ENCODE results near the gene GNG7.

GNG7 gene

DNA sequence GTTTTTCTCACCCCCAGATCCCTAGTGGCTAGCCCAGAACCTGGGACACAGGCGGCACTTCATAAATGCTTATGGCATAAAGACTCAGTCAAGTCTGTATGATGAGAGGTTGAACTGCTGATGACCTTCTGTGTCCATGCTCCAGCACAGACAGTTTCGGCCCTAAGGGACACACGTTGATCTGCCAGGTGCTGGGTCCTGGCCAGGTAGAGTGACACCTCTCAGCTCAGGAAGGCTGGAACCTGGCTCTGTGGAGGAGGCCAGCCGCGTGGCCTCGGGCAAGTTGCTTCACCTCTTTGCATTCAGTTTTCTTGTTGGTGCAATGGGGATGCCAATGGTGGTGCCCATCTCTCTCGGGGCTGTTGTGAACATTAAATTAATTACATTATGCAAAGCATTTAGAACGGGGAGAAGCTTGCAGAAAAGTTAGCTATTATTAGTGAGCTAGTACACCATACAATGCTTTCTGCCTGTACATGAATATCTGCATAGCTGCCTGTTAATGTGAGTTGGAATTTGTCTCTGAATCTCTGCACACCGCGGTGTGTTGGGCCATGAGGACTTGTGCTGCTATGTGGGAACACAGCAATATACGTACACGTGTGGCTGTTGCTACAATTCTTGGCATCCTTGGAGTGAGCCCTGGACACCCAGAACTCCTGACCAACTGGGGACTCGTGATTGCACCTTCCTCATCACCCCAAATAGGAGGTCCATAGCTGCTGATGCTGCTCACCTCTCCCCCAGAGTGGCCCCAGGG, 218.1 kb downstream of the GNG7 start:
- TF ChIP-seq ESRRG (CRISPR knock-in tag; IDR thresholded peaks at IDR 0.05) (no peak), PPARA (CRISPR knock-in tag; IDR thresholded peaks at IDR 0.05; ENCODE audit: borderline replicate concordance) (no peak), ZNF8 (CRISPR knock-in tag; IDR thresholded peaks at IDR 0.05) (no peak), TCF4 (CRISPR knock-in tag; IDR thresholded peaks at IDR 0.05; ENCODE audit: borderline replicate concordance) (no peak), TOX (CRISPR knock-in tag; IDR thresholded peaks at IDR 0.05; ENCODE audit: borderline replicate concordance) (no peak), CSDC2 (CRISPR knock-in tag; IDR thresholded peaks at IDR 0.05) (no peak), ZFP3 (CRISPR knock-in tag; IDR thresholded peaks at IDR 0.05) (no peak), ZNF565 (CRISPR knock-in tag; conservative IDR thresholded peaks at IDR 0.05; ENCODE audit: low read depth) (no peak), SNAI2 (CRISPR knock-in tag; IDR thresholded peaks at IDR 0.05) (no peak), RARB (CRISPR knock-in tag; IDR thresholded peaks at IDR 0.05) (no peak), GLIS3 (CRISPR knock-in tag; IDR thresholded peaks at IDR 0.05) (no peak), ZNF70 (CRISPR knock-in tag; IDR thresholded peaks at IDR 0.05) (no peak), ZC3H10 (CRISPR knock-in tag; IDR thresholded peaks at IDR 0.05) (no peak)
- TF ChIP-seq, protein P1, sequence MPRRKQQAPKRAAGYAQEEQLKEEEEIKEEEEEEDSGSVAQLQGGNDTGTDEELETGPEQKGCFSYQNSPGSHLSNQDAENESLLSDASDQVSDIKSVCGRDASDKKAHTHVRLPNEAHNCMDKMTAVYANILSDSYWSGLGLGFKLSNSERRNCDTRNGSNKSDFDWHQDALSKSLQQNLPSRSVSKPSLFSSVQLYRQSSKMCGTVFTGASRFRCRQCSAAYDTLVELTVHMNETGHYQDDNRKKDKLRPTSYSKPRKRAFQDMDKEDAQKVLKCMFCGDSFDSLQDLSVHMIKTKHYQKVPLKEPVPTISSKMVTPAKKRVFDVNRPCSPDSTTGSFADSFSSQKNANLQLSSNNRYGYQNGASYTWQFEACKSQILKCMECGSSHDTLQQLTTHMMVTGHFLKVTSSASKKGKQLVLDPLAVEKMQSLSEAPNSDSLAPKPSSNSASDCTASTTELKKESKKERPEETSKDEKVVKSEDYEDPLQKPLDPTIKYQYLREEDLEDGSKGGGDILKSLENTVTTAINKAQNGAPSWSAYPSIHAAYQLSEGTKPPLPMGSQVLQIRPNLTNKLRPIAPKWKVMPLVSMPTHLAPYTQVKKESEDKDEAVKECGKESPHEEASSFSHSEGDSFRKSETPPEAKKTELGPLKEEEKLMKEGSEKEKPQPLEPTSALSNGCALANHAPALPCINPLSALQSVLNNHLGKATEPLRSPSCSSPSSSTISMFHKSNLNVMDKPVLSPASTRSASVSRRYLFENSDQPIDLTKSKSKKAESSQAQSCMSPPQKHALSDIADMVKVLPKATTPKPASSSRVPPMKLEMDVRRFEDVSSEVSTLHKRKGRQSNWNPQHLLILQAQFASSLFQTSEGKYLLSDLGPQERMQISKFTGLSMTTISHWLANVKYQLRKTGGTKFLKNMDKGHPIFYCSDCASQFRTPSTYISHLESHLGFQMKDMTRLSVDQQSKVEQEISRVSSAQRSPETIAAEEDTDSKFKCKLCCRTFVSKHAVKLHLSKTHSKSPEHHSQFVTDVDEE (CRISPR knock-in tag; IDR thresholded peaks at IDR 0.05), result no peak
- TF ChIP-seq, protein P2, sequence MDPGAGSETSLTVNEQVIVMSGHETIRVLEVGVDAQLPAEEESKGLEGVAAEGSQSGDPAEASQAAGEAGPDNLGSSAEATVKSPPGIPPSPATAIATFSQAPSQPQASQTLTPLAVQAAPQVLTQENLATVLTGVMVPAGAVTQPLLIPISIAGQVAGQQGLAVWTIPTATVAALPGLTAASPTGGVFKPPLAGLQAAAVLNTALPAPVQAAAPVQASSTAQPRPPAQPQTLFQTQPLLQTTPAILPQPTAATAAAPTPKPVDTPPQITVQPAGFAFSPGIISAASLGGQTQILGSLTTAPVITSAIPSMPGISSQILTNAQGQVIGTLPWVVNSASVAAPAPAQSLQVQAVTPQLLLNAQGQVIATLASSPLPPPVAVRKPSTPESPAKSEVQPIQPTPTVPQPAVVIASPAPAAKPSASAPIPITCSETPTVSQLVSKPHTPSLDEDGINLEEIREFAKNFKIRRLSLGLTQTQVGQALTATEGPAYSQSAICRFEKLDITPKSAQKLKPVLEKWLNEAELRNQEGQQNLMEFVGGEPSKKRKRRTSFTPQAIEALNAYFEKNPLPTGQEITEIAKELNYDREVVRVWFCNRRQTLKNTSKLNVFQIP (CRISPR knock-in tag; IDR thresholded peaks at IDR 0.05; ENCODE audit: borderline replicate concordance, low read depth), result no peak
- TF ChIP-seq, protein P3, sequence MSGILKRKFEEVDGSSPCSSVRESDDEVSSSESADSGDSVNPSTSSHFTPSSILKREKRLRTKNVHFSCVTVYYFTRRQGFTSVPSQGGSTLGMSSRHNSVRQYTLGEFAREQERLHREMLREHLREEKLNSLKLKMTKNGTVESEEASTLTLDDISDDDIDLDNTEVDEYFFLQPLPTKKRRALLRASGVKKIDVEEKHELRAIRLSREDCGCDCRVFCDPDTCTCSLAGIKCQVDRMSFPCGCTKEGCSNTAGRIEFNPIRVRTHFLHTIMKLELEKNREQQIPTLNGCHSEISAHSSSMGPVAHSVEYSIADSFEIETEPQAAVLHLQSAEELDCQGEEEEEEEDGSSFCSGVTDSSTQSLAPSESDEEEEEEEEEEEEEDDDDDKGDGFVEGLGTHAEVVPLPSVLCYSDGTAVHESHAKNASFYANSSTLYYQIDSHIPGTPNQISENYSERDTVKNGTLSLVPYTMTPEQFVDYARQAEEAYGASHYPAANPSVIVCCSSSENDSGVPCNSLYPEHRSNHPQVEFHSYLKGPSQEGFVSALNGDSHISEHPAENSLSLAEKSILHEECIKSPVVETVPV (CRISPR knock-in tag; IDR thresholded peaks at IDR 0.05), result no peak
- TF ChIP-seq, protein P4, sequence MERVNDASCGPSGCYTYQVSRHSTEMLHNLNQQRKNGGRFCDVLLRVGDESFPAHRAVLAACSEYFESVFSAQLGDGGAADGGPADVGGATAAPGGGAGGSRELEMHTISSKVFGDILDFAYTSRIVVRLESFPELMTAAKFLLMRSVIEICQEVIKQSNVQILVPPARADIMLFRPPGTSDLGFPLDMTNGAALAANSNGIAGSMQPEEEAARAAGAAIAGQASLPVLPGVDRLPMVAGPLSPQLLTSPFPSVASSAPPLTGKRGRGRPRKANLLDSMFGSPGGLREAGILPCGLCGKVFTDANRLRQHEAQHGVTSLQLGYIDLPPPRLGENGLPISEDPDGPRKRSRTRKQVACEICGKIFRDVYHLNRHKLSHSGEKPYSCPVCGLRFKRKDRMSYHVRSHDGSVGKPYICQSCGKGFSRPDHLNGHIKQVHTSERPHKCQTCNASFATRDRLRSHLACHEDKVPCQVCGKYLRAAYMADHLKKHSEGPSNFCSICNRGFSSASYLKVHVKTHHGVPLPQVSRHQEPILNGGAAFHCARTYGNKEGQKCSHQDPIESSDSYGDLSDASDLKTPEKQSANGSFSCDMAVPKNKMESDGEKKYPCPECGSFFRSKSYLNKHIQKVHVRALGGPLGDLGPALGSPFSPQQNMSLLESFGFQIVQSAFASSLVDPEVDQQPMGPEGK (CRISPR knock-in tag; IDR thresholded peaks at IDR 0.05; ENCODE audit: borderline replicate concordance), result no peak
- ATAC-seq, result no peak

DNA sequence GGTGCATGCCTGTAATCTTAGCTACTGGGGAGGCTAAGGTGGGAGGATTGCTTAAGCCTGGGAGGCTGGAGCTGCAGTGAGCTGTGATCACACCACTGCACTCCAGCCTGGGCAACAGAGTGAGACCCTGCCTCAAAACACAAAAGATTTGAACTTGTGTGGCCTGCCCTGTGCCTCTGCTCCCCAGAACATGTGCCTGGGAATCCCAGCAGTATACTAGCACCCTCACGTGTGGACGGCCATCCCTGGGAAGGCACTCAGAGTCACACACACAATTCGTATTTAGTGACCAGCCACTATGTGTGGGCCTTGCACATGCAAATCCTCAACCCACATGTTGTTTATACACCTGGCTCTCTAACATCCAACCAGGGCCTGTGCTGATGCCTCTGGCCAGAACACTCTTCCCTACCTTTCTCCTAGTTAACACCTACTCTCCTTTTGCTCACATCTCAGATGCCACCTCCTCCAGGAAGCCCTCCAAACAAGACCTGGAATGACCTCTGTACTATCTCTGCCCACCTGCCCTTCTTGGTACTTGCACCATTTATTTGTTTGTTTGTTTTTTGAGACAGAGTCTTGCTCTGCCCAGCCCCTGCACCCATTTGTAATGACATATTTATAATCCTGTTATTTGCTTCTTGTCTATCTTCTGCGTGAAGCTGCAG, 218.9 kb downstream of the GNG7 start:
- no peak for TF ChIP-seq TOX (CRISPR knock-in tag; IDR thresholded peaks at IDR 0.05; ENCODE audit: borderline replicate concordance)
- TF ChIP-seq ESRRG (CRISPR knock-in tag; IDR thresholded peaks at IDR 0.05), result no peak
- no peak for TF ChIP-seq PPARA (CRISPR knock-in tag; IDR thresholded peaks at IDR 0.05; ENCODE audit: borderline replicate concordance)
- TF ChIP-seq OSR1 (CRISPR knock-in tag; IDR thresholded peaks at IDR 0.05), result no peak
- TF ChIP-seq ZFP3 (CRISPR knock-in tag; IDR thresholded peaks at IDR 0.05), result no peak
- no peak for TF ChIP-seq ZNF8 (CRISPR knock-in tag; IDR thresholded peaks at IDR 0.05)
- TF ChIP-seq ZFP30 (CRISPR knock-in tag; IDR thresholded peaks at IDR 0.05), result no peak
- TF ChIP-seq, protein P3 (CRISPR knock-in tag; IDR thresholded peaks at IDR 0.05), result no peak
- TF ChIP-seq CSDC2 (CRISPR knock-in tag; IDR thresholded peaks at IDR 0.05), result no peak
- no peak for TF ChIP-seq GLIS3 (CRISPR knock-in tag; IDR thresholded peaks at IDR 0.05)
- no peak for TF ChIP-seq RARB (CRISPR knock-in tag; IDR thresholded peaks at IDR 0.05)
- TF ChIP-seq, protein P4 (CRISPR knock-in tag; IDR thresholded peaks at IDR 0.05; ENCODE audit: borderline replicate concordance), result no peak
- no peak for ATAC-seq
